Glutamatergic neuron (in vitro differentiated cells): ENCODE results near the gene INTS1. TPM values are rescaled to one million over a fixed set of nuclear protein-coding genes. Genes with fewer than 3 reads are reported as not detected.

Experiments used
- DNase-seq: peaks from one replicate; pipeline ENCODE4 v3.0.0; 2022
- H3K27ac Mint-ChIP-seq: one replicate; pipeline ENCODE4 v1.8.0; 2020; ENCODE audit warnings: mild to moderate bottlenecking, mixed read lengths, inconsistent platforms; ENCODE audit not compliant: unreplicated experiment
- H3K27me3 Mint-ChIP-seq: one replicate; pipeline ENCODE4 v1.8.0; 2020; ENCODE audit warnings: mild to moderate bottlenecking, moderate library complexity, mixed read lengths, inconsistent platforms; ENCODE audit not compliant: unreplicated experiment
- H3K36me3 Mint-ChIP-seq: one replicate; pipeline ENCODE4 v1.8.0; 2020; ENCODE audit warnings: mild to moderate bottlenecking, mixed read lengths, inconsistent platforms; ENCODE audit not compliant: unreplicated experiment
- H3K4me1 Mint-ChIP-seq: one replicate; pipeline ENCODE4 v1.8.0; 2020; ENCODE audit warnings: mild to moderate bottlenecking, low read depth, mixed read lengths, inconsistent platforms; ENCODE audit not compliant: unreplicated experiment
- H3K4me3 Mint-ChIP-seq: one replicate; pipeline ENCODE4 v1.8.0; 2020; ENCODE audit warnings: mild to moderate bottlenecking, mixed read lengths, inconsistent platforms; ENCODE audit not compliant: unreplicated experiment
- H3K9me3 Mint-ChIP-seq: one replicate; pipeline ENCODE4 v1.8.0; 2020; ENCODE audit warnings: mild to moderate bottlenecking, moderate library complexity, mixed read lengths, inconsistent platforms; ENCODE audit not compliant: unreplicated experiment
- CTCF ChIP-seq: fragments of 200-600 bp; sonication (generic); IDR thresholded peaks from one replicate; pipeline ENCODE4 v1.5.0; 2021; ENCODE audit not compliant: partially characterized antibody, unreplicated experiment
- total RNA-seq: library from RNA; stranded (reverse); fragmentation: NEBNext Ultra II Directional; extraction: Animal tissue kit (Norgen Biotek cat#: 25700); gene quantifications from one replicate; pipeline ENCODE4 v1.2.1, GENCODE V29; 2021; ENCODE audit not compliant: unreplicated experiment

Gene INTS1
- total RNA-seq, 1 donor from 2014 or later, result 108 TPM

DNA sequence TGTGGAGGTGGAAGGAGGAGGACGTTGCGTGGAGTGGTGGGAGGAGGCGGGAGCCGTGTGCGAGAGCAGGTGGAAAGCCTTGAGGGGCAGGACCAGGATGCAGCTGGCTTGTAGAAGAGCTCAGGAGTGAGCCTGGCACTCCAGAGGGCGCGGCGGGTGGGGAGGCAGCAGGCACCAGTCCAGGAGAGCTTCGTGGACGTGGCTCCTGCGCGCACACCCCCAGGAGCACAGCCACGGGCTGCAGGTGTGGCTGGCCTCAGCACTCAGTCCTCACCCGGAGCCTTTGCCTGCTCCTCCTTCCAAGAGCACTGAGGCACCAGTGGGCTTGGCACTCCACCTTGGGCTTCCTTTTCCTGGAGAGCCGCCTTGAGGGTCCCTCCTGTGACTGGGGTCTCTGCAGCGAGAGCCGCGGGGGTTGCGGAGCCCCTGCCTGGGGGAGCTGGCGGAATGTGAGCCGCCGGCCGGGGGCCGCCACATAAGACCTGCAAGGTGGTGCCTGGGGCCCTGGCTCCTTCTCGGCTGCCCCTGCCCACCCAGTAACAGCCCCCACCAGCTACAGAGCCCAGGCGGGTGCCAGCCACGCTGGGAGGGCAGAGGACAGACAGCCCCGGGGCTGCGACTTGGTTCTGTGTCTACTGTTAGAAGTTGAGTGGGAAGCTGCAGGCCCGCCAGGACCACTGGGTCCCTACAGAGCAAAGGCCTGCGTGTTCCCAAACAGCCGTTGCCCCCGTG lies 37.4 kb upstream of the INTS1 start:
- Mint-ChIP-seq H3K9me3 (peaks cover 5% of the 10 kb centered on the region), H3K4me1 (peaks cover 9% of the 10 kb centered on the region), H3K36me3 (no peaks in the 10 kb centered on the region), H3K27me3 (no peaks in the 10 kb centered on the region), H3K27ac (no peak overlapping the region), H3K4me3 (no peak overlapping the region)
- no peak for TF ChIP-seq CTCF
- DNase-seq, result no peak

- H3K4me1 Mint-ChIP-seq, result peaks cover 10% of the 10 kb centered on the region
- TF ChIP-seq CTCF, result no peak
- H3K27ac Mint-ChIP-seq, result no peak overlapping the region
These were observed 36.6 kb upstream of the INTS1 start for GRCh38 chr7:1540776-1541271.

DNA sequence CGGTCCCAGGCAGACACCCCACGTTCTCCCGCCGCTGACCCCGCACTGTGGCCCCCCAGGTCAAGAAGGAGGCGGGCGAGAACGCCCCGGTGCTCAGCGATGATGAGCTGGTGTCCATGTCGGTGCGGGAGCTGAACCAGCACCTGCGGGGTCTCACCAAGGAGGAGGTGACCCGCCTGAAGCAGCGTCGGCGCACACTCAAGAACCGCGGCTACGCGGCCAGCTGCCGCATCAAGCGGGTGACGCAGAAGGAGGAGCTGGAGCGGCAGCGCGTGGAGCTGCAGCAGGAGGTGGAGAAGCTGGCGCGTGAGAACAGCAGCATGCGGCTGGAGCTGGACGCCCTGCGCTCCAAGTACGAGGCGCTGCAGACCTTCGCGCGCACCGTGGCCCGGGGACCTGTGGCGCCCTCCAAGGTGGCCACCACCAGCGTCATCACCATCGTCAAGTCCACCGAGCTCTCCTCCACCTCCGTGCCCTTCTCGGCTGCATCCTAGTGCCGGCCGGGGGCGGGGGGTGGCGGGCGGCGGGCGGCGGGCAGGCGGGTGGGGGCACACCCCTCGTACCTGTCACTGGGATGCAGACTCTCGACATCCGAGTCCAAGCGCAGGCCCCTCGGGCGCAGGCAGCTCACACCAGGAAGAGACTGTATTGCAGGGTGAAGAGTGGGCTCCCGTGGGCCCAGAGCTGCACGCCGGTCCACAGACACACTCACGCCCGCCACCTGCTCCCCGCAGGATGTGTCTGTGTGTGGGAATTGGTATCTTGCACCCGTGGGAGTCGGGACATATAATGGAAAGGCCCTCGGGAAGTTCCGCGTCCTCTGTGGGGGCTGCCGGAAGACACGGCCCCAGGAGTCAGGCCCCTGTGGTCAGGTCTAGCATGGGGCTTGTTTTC lies 35.9 kb upstream of the INTS1 start:
- peak; percentile 28 for DNase-seq
- no peak overlapping the region for H3K27ac Mint-ChIP-seq
- no peaks in the 10 kb centered on the region for H3K36me3 Mint-ChIP-seq
- H3K4me1 Mint-ChIP-seq, result peaks cover 10% of the 10 kb centered on the region
- no peaks in the 10 kb centered on the region for H3K27me3 Mint-ChIP-seq
- peaks cover 5% of the 10 kb centered on the region for H3K9me3 Mint-ChIP-seq
- TF ChIP-seq CTCF, result no peak
- H3K4me3 Mint-ChIP-seq, result no peak overlapping the region

More at GRCh38 chr7:1540776-1541271, 36.6 kb upstream of the INTS1 start:
- DNase-seq, result peak; percentile 36
- Mint-ChIP-seq H3K9me3 (peaks cover 5% of the 10 kb centered on the region), H3K36me3 (no peaks in the 10 kb centered on the region), H3K27me3 (no peaks in the 10 kb centered on the region), H3K4me3 (no peak overlapping the region)

DNA sequence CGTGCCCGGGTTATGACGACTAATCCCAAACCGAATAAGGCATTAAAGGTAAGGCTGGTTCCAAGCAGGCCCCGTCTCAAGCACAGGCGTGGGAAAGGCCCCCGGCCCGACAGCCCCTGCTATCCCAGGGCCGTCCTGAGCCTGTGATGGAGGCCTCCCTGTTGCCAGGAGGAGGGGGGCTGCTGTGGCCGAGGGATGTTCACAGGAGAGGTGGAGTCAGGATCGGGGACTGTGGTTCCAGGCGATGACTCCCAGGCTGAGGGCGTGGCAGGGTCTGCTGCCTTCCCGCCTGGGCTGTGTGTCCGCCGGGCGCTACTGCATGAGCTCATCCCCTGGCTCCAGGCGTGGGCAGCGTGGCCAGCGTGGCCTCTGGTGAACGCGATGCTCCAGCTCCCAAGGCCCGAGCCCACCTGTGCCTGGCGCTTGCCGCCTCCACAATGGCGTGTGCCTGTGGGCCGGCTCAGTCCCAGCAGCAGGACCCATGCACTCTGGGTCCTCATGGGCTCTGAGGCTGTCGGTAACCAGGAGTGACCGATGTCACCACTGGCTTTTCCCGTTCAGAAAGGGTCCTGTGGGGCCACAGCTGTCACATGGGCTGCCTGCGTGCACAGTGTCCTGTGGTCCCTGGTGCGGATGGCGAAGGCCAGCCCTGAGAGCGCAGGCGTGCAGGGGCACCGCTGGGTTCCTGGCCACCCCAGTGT lies 35.1 kb upstream of the INTS1 start:
- Mint-ChIP-seq H3K27ac (no peak overlapping the region), H3K4me3 (no peak overlapping the region), H3K9me3 (peaks cover 5% of the 10 kb centered on the region), H3K36me3 (no peaks in the 10 kb centered on the region), H3K27me3 (no peaks in the 10 kb centered on the region), H3K4me1 (peaks cover 10% of the 10 kb centered on the region)
- peak; percentile 17 for DNase-seq
- TF ChIP-seq CTCF, result no peak
